ENCODE results near the gene ZPR1. TPM values are rescaled to one million over a fixed set of nuclear protein-coding genes. Genes with fewer than 3 reads are reported as not detected.

The ZPR1 gene
- total RNA-seq, 1 experiment from 2014 or later: 105 TPM

GRCh38 chr11:116788975-116789374, 1.2 kb upstream of the ZPR1 start:
- Mint-ChIP-seq H3K9me3 (ENCODE audit: unreplicated experiment) (no peaks in the 10 kb centered on the region), H3K4me1 (ENCODE audit: insufficient read depth, unreplicated experiment) (peaks cover 30% of the 10 kb centered on the region), H3K27me3 (ENCODE audit: insufficient read depth, unreplicated experiment) (no peaks in the 10 kb centered on the region), H3K4me3 (ENCODE audit: unreplicated experiment) (no peak overlapping the region), H3K36me3 (ENCODE audit: insufficient read depth, unreplicated experiment) (peaks cover 27% of the 10 kb centered on the region), H3K27ac (ENCODE audit: low read depth, unreplicated experiment) (no peak overlapping the region)
- intact Hi-C loops (cut with micrococcal nuclease): loop anchor here (1.0 kb wide), 1 partner anchor 317 kb away; no protein-coding TSS in a partner anchor
- TF ChIP-seq CTCF (IDR thresholded peaks at IDR 0.05; ENCODE audit: unreplicated experiment): no peak
- no peak for DNase-seq (ENCODE audit: unreplicated experiment)
- BruUV-seq (replicated peaks): no TSS peak
- ChIA-PET POLR2A (interaction anchor here (1.0 to 4.6 kb wide), 5 partner anchors 9 to 358 kb away, joined by 3 to 59 read pairs (median 4); partner anchors contain the start of gene BUD13), CTCF (interaction anchor here (0.6 to 9.7 kb wide), 4 partner anchors 29 to 46 kb away, joined by 3 to 124 read pairs (median 5); partner anchors contain the start of genes APOA1 and APOC3)

DNA sequence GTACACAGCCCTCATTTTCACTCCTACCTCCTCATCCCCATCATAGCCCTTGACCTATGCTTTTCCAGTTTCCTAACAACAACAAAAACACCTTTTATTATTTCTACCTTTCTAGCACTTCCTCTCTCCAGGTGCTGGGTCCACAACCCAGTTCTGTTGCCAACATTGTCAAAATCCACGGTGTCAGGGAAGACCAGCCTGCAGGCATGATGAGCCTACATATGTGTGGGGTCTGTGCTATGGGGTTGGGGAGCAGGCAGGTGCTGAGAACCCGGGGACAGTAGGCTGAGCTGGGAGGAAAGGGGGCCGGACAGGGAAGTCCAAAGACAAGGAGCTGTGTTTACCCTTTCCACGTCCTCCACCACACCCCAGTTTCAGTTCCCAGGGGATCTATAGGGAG, 711 bp upstream of the ZPR1 start:
- H3K9me3 Mint-ChIP-seq (ENCODE audit: unreplicated experiment): no peaks in the 10 kb centered on the region
- H3K36me3 Mint-ChIP-seq (ENCODE audit: insufficient read depth, unreplicated experiment): peaks cover 32% of the 10 kb centered on the region
- peaks cover 28% of the 10 kb centered on the region for H3K4me1 Mint-ChIP-seq (ENCODE audit: insufficient read depth, unreplicated experiment)
- no peaks in the 10 kb centered on the region for H3K27me3 Mint-ChIP-seq (ENCODE audit: insufficient read depth, unreplicated experiment)
- TF ChIP-seq CTCF (IDR thresholded peaks at IDR 0.05; ENCODE audit: unreplicated experiment): no peak
- DNase-seq (ENCODE audit: unreplicated experiment): no peak
- POLR2A ChIA-PET: interaction anchor here (0.6 to 4.6 kb wide), 16 partner anchors 9 to 359 kb away, joined by 3 to 59 read pairs (median 4); partner anchors contain the start of genes BUD13, PAFAH1B2 and SIK3
- intact Hi-C loops (cut with micrococcal nuclease): loop anchor here (1.0 kb wide), 1 partner anchor 318 kb away; no protein-coding TSS in a partner anchor
- peak overlapping the region; percentile 92 for H3K4me3 Mint-ChIP-seq (ENCODE audit: unreplicated experiment)
- BruUV-seq (replicated peaks): no TSS peak
- H3K27ac Mint-ChIP-seq (ENCODE audit: low read depth, unreplicated experiment): peak overlapping the region; percentile 99
- CTCF ChIA-PET: interaction anchor here (1.7 to 9.7 kb wide), 3 partner anchors 46 to 92 kb away, joined by 4 to 124 read pairs (median 7); partner anchors contain the start of gene APOA1

DNA sequence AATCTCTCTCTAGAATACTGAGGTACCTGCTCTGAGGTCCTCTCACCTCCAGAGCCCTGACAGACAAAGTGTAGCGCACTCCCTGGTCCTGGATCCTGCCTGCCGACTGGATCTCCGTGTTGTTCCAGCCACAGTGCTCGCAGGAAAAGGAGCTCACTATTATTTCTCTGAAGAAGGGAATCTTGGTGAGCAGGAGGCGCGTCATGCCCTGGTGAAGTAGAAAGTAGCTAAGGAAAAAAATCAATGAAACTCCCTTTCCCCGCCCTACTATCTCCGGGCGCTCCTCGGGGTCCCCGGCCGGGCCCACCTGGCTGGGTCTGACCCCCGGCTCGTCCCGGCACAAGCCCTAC, 412 bp downstream of the ZPR1 start:
- Mint-ChIP-seq H3K9me3 (ENCODE audit: unreplicated experiment) (no peaks in the 10 kb centered on the region), H3K27me3 (ENCODE audit: insufficient read depth, unreplicated experiment) (no peaks in the 10 kb centered on the region), H3K4me3 (ENCODE audit: unreplicated experiment) (peak overlapping the region; percentile 92), H3K4me1 (ENCODE audit: insufficient read depth, unreplicated experiment) (peaks cover 30% of the 10 kb centered on the region), H3K27ac (ENCODE audit: low read depth, unreplicated experiment) (peak overlapping the region; percentile 99), H3K36me3 (ENCODE audit: insufficient read depth, unreplicated experiment) (peaks cover 43% of the 10 kb centered on the region)
- POLR2A ChIA-PET: interaction anchor here (0.7 to 4.6 kb wide), 18 partner anchors 9 to 440 kb away, joined by 3 to 59 read pairs (median 4); partner anchors contain the start of genes BUD13, PAFAH1B2 and SIK3
- no TSS peak for BruUV-seq (replicated peaks)
- no peak for DNase-seq (ENCODE audit: unreplicated experiment)
- intact Hi-C loops (cut with micrococcal nuclease): no loop called here
- TF ChIP-seq CTCF (IDR thresholded peaks at IDR 0.05; ENCODE audit: unreplicated experiment): no peak
- CTCF ChIA-PET: interaction anchor here (0.7 to 9.7 kb wide), 8 partner anchors 9 to 453 kb away, joined by 3 to 124 read pairs (median 4); partner anchors contain the start of genes APOA1 and PAFAH1B2

DNA sequence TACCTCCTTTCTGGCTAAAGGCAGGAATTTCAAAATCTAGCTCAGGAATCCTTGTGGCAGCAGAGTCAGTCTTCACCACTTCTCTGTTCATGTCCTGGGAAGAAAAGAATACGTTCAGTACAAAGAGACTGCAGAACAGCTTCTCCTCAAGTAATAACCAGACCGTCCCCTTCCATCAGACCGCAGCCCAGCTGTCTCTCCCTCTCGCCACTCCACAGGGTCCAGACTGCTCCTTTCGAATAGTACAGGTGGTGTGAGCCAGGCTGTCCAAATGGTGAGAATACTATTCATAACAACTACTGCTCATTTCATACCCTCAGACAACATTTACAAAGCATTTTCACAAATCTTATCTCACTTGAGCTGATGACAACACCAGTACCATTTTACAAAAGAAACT, 857 bp downstream of the ZPR1 start:
- intact Hi-C loops (cut with micrococcal nuclease): no loop called here
- CTCF ChIA-PET: interaction anchor here (0.7 to 9.7 kb wide), 6 partner anchors 44 to 440 kb away, joined by 3 to 124 read pairs (median 4); partner anchors contain the start of genes APOA1 and PAFAH1B2
- TSS peak; percentile 50 for BruUV-seq (replicated peaks)
- no peak for DNase-seq (ENCODE audit: unreplicated experiment)
- H3K27ac Mint-ChIP-seq (ENCODE audit: low read depth, unreplicated experiment): peak overlapping the region; percentile 99
- H3K27me3 Mint-ChIP-seq (ENCODE audit: insufficient read depth, unreplicated experiment): no peaks in the 10 kb centered on the region
- H3K36me3 Mint-ChIP-seq (ENCODE audit: insufficient read depth, unreplicated experiment): peaks cover 47% of the 10 kb centered on the region
- no peak for TF ChIP-seq CTCF (IDR thresholded peaks at IDR 0.05; ENCODE audit: unreplicated experiment)
- peak overlapping the region; percentile 92 for H3K4me3 Mint-ChIP-seq (ENCODE audit: unreplicated experiment)
- H3K4me1 Mint-ChIP-seq (ENCODE audit: insufficient read depth, unreplicated experiment): peaks cover 35% of the 10 kb centered on the region
- POLR2A ChIA-PET: interaction anchor here (0.6 to 4.6 kb wide), 14 partner anchors 8 to 646 kb away, joined by 3 to 59 read pairs (median 5); partner anchors contain the start of genes BUD13, PAFAH1B2 and SIK3
- no peaks in the 10 kb centered on the region for H3K9me3 Mint-ChIP-seq (ENCODE audit: unreplicated experiment)
